Naive thymus-derived CD4-positive, alpha-beta T cell (primary cell): ENCODE measurements around the gene UGT2A2. TPM values are rescaled to one million over a fixed set of nuclear protein-coding genes. Genes with fewer than 3 reads are reported as not detected.

Experiments
- ATAC-seq: fragments of 150-1000 bp; cut with Tn5 transposase; 2 replicates; pipeline ENCODE4 v1.10.0; 2021; ENCODE audit warnings: mild to moderate bottlenecking, moderate library complexity
- CTCF ChIA-PET: fragments of 350-600 bp; sonication (Branson Sonifier 250); formaldehyde crosslinking; loops from one replicate; lab custom pipeline; 2021; ENCODE audit warnings: antibody characterized with exemption; lab: Charles Lee
- POLR2A ChIA-PET: fragments of 350-600 bp; sonication (Branson Sonifier 250); formaldehyde crosslinking; loops from one replicate; lab custom pipeline; 2021; ENCODE audit warnings: antibody characterized with exemption, inconsistent platforms; lab: Charles Lee
- DNase-seq, 9 donors: peaks; one replicate each; pipeline versions ENCODE4 v3.0.0 to v3.0.0-alpha.2; 2020 to 2022; ENCODE audit warnings: mixed read lengths in 1 of 9
- H3K27ac ChIP-seq: one replicate; pipeline ENCODE4 v1.7.0; 2013; ENCODE audit warnings: mild to moderate bottlenecking, low read depth, low read length, moderate library complexity
- H3K27me3 ChIP-seq, 2 donors: one replicate each; pipeline ENCODE4 v1.7.0; 2013; ENCODE audit warnings: low read length in 2 of 2, mild to moderate bottlenecking in 2 of 2, moderate library complexity in 2 of 2; ENCODE audit not compliant: control insufficient read depth in 2 of 2, insufficient read depth in 2 of 2
- H3K36me3 ChIP-seq, 3 experiments: 1 replicate in 2 of 3; 2 replicates in 1 of 3; pipeline ENCODE4 v1.7.0; 2013; ENCODE audit warnings: low read length in 3 of 3, mild to moderate bottlenecking in 3 of 3, moderate library complexity in 1 of 3; ENCODE audit not compliant: insufficient read depth in 3 of 3, control insufficient read depth in 2 of 3
- H3K4me1 ChIP-seq, 2 donors: one replicate each; pipeline ENCODE4 v1.7.0; 2013; ENCODE audit warnings: low read length in 2 of 2, mild to moderate bottlenecking in 2 of 2, moderate library complexity in 1 of 2; ENCODE audit not compliant: control insufficient read depth in 2 of 2, insufficient read depth in 2 of 2
- H3K4me3 ChIP-seq: 2 replicates; pipeline ENCODE4 v1.7.0; 2013; ENCODE audit warnings: mild to moderate bottlenecking, low read length
- H3K9me3 ChIP-seq, 3 experiments: 1 replicate in 2 of 3; 2 replicates in 1 of 3; pipeline ENCODE4 v1.7.0; 2013; ENCODE audit warnings: low read length in 3 of 3; ENCODE audit not compliant: control insufficient read depth in 2 of 3
- H3K27ac Mint-ChIP-seq, 9 donors: one replicate each; pipeline ENCODE4 v1.8.0; 2020 to 2022; ENCODE audit warnings: mixed read lengths in 9 of 9, mild to moderate bottlenecking in 8 of 9, moderate library complexity in 5 of 9, inconsistent platforms in 2 of 9
- H3K27me3 Mint-ChIP-seq, 5 donors: one replicate each; pipeline ENCODE4 v1.8.0; 2021 to 2022; ENCODE audit warnings: mixed read lengths in 5 of 5, mild to moderate bottlenecking in 1 of 5
- H3K36me3 Mint-ChIP-seq, 5 donors: one replicate each; pipeline ENCODE4 v1.8.0; 2020 to 2022; ENCODE audit warnings: mixed read lengths in 5 of 5, mild to moderate bottlenecking in 3 of 5, inconsistent platforms in 1 of 5
- H3K4me1 Mint-ChIP-seq, 7 donors: one replicate each; pipeline ENCODE4 v1.8.0; 2020 to 2022; ENCODE audit warnings: mixed read lengths in 7 of 7, mild to moderate bottlenecking in 3 of 7, inconsistent platforms in 1 of 7
- H3K4me3 Mint-ChIP-seq, 10 donors: one replicate each; pipeline ENCODE4 v1.8.0; 2020 to 2022; ENCODE audit warnings: mild to moderate bottlenecking in 10 of 10, mixed read lengths in 10 of 10, moderate library complexity in 6 of 10, inconsistent platforms in 2 of 10
- H3K9me3 Mint-ChIP-seq, 11 donors: one replicate each; pipeline ENCODE4 v1.8.0; 2020 to 2022; ENCODE audit warnings: mixed read lengths in 11 of 11, mild to moderate bottlenecking in 4 of 11, inconsistent platforms in 1 of 11, moderate library complexity in 1 of 11
- intact Hi-C, 2 donors: fragments of 100-400 bp; cut with micrococcal nuclease; formaldehyde crosslinking; loops; one replicate each; pipeline ENCODE4 v1.15.1; 2023
- polyA plus RNA-seq, 2 donors: library from polyadenylated mRNA; unstranded; fragments of 300-500 nt; fragmentation: Illumina TruSeq; gene quantifications; one replicate each; pipeline ENCODE4 v1.2.3, GENCODE V29; 2021
- total RNA-seq, 6 experiments: library from RNA in 5 of 6; stranded (reverse) in 5 of 6; gene quantifications; 1 replicate in 5 of 6; 2 replicates in 1 of 6; pipeline ENCODE4 v1.2.3 and lab custom pipeline; 2021 to 2026

The UGT2A2 gene
- total and polyA plus RNA-seq, 7 experiments from 2014 or later, result not detected

GRCh38 chr4:69656653-69657158 lies 17.3 kb upstream of the UGT2A2 start:
- intact Hi-C loops, result no loop called here
- Histone ChIP-seq H3K27ac (no peak overlapping the region), H3K27me3 (no peaks in the 10 kb centered on the region), H3K4me1 (peaks cover 0 to 13% of the 10 kb centered on the region in 2 donors), H3K4me3 (no peak overlapping the region), H3K36me3 (no peaks in the 10 kb centered on the region), H3K9me3 (no peaks in the 10 kb centered on the region)
- Mint-ChIP-seq H3K27ac (no peak overlapping the region), H3K4me1 (peaks cover 0 to 33% (median 19%) of the 10 kb centered on the region in 7 donors), H3K4me3 (no peak overlapping the region), H3K36me3 (peaks cover 0 to 6% (median 3%) of the 10 kb centered on the region in 5 donors), H3K27me3 (no peaks in the 10 kb centered on the region), H3K9me3 (peaks cover 0 to 7% (median 1%) of the 10 kb centered on the region in 11 donors)
- CTCF ChIA-PET, result no interaction called here
- POLR2A ChIA-PET, result no interaction called here
- no peak for DNase-seq
- ATAC-seq, result no peak

DNA sequence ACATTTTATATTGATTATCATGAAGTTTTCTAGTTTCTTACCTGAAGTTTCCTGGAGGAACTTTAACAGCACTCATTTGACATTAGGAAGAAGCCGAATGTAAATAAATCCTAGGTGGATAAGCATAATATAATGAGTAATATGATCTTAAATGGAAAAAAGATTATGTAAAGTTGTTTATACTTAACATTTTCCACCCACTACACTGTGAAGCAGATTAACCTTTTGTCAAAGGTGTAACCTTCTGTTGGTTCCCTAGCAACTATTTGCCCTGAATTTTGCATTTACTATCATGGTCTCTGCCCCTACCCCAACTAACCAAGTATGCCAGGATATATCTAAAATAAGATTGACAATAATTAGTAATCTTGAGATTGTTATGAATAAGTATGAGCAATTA lies 13.7 kb upstream of the UGT2A2 start, which contains the start of gene UGT2A1:
Gene UGT2A1, minus strand, starts transcription at position 101 of the 400 bp plus-strand sequence. CDS start 5,603 bp downstream, outside the sequence.
- Mint-ChIP-seq H3K36me3 (no peaks in the 10 kb centered on the region), H3K27ac (no peak within 1 kb of the TSS), H3K9me3 (peaks cover 0 to 1% (median 0%) of the 10 kb centered on the region in 11 donors), H3K27me3 (no peaks in the 10 kb centered on the region), H3K4me3 (no peak within 1 kb of the TSS), H3K4me1 (no peaks in the 10 kb centered on the region)
- ChIA-PET POLR2A (no interaction called here), CTCF (no interaction called here)
- no peak for DNase-seq
- no peak for ATAC-seq
- Histone ChIP-seq H3K36me3 (no peaks in the 10 kb centered on the region), H3K27ac (no peak within 1 kb of the TSS), H3K4me1 (no peaks in the 10 kb centered on the region), H3K9me3 (no peaks in the 10 kb centered on the region), H3K27me3 (no peaks in the 10 kb centered on the region), H3K4me3 (no peak within 1 kb of the TSS)
- intact Hi-C loops, result no loop called here

DNA sequence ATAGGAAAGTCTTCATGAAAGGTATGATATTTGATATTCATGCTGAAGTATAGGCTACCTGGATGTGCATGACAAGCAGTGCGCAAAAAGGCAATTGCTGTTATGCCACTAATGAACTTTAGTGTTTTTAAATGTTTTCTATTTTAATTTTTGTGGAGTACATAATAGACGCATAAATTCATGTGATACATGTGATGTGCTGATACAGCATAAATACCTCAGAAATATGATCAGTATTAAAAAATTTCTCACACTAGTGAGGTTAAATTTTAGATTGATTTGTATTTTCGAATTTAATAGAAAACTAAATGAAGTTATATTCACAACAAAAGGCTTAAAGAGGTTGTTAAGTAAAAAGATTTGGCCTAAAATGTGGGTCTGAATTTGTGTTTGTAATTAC lies 11.4 kb upstream of the UGT2A2 start:
- CTCF ChIA-PET, result interaction anchor here (0.6 kb wide), 1 partner anchor 37 kb away, joined by 4 read pairs; no protein-coding TSS in a partner anchor
- POLR2A ChIA-PET, result no interaction called here
- Histone ChIP-seq H3K4me1 (no peaks in the 10 kb centered on the region), H3K9me3 (no peaks in the 10 kb centered on the region), H3K4me3 (no peak overlapping the region), H3K27me3 (no peaks in the 10 kb centered on the region), H3K27ac (no peak overlapping the region), H3K36me3 (no peaks in the 10 kb centered on the region)
- ATAC-seq, result no peak
- no peaks in the 10 kb centered on the region for H3K27me3 Mint-ChIP-seq
- intact Hi-C loops, result no loop called here
- no peaks in the 10 kb centered on the region for H3K36me3 Mint-ChIP-seq
- H3K9me3 Mint-ChIP-seq, result no peaks in the 10 kb centered on the region
- DNase-seq, result no peak
- no peak overlapping the region for H3K4me3 Mint-ChIP-seq
- H3K4me1 Mint-ChIP-seq, result no peaks in the 10 kb centered on the region
- no peak overlapping the region for H3K27ac Mint-ChIP-seq

- no peaks in the 10 kb centered on the region for H3K9me3 Mint-ChIP-seq
- H3K4me1 Mint-ChIP-seq, result no peaks in the 10 kb centered on the region
- DNase-seq (no peak), ATAC-seq (no peak)
- H3K27ac ChIP-seq, result no peak overlapping the region
- H3K4me3 ChIP-seq, result no peak overlapping the region
- ChIA-PET CTCF (no interaction called here), POLR2A (no interaction called here)
- intact Hi-C loops, result no loop called here
- H3K27ac Mint-ChIP-seq, result no peak overlapping the region
- H3K27me3 ChIP-seq, result no peaks in the 10 kb centered on the region
- H3K36me3 Mint-ChIP-seq, result no peaks in the 10 kb centered on the region
- no peaks in the 10 kb centered on the region for H3K27me3 Mint-ChIP-seq
- no peak overlapping the region for H3K4me3 Mint-ChIP-seq
- no peaks in the 10 kb centered on the region for H3K4me1 ChIP-seq
- H3K9me3 ChIP-seq, result no peaks in the 10 kb centered on the region
- no peaks in the 10 kb centered on the region for H3K36me3 ChIP-seq
Observed at GRCh38 chr4:69649629-69650028, 10.2 kb upstream of the UGT2A2 start.

DNA sequence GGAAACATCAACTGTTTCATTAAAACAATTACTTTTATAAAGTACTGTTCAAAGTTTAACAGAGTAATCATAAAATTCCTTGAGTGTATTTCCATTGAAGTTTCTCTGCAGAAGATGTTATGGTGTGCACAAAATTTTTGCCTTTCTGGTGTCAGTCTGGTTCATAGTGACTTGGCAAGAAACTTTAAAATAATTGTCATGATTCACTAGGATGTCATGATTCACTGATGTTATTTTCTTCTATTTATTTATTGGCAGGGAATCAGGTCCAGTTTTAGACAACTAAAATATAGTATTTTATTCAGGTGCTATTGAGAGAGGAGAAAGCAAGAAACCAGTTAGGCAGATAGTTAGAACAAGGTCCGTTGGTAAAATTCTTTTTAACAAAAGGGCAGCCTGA lies 9.8 kb upstream of the UGT2A2 start:
- H3K36me3 Mint-ChIP-seq, result no peaks in the 10 kb centered on the region
- no peak overlapping the region for H3K27ac Mint-ChIP-seq
- H3K4me1 Mint-ChIP-seq, result no peaks in the 10 kb centered on the region
- no peak for ATAC-seq
- H3K4me1 ChIP-seq, result no peaks in the 10 kb centered on the region
- H3K27me3 ChIP-seq, result no peaks in the 10 kb centered on the region
- H3K4me3 ChIP-seq, result no peak overlapping the region
- no peak overlapping the region for H3K27ac ChIP-seq
- no peak overlapping the region for H3K4me3 Mint-ChIP-seq
- no peaks in the 10 kb centered on the region for H3K27me3 Mint-ChIP-seq
- POLR2A ChIA-PET, result no interaction called here
- no peaks in the 10 kb centered on the region for H3K9me3 ChIP-seq
- CTCF ChIA-PET, result no interaction called here
- no peak for DNase-seq
- H3K9me3 Mint-ChIP-seq, result no peaks in the 10 kb centered on the region
- H3K36me3 ChIP-seq, result no peaks in the 10 kb centered on the region
- intact Hi-C loops, result no loop called here

DNA sequence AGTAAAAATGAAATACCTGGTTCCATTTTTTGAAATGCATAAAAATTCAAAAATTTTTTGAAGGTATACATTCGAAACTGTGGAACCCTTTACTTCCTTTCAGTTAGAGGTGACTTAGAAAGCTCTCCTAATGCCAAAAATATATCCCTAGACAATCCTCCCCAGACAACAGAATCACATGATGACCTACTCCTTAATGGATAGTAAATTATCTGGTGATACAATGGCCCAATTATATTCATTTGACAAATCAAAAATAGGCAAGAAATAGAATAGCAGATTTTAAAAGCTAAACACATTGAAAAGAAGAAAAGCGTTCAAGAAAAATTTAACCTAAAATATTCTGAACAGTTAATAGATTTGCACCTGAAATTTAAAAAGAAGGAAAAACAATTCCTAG lies 3.5 kb upstream of the UGT2A2 start:
- H3K9me3 Mint-ChIP-seq, result no peaks in the 10 kb centered on the region
- no peaks in the 10 kb centered on the region for H3K4me1 ChIP-seq
- no peaks in the 10 kb centered on the region for H3K9me3 ChIP-seq
- H3K27ac ChIP-seq, result no peak overlapping the region
- H3K36me3 ChIP-seq, result no peaks in the 10 kb centered on the region
- intact Hi-C loops, result no loop called here
- H3K27ac Mint-ChIP-seq, result no peak overlapping the region
- no peaks in the 10 kb centered on the region for H3K27me3 ChIP-seq
- H3K4me3 ChIP-seq, result no peak overlapping the region
- ChIA-PET POLR2A (no interaction called here), CTCF (no interaction called here)
- H3K4me1 Mint-ChIP-seq, result no peaks in the 10 kb centered on the region
- ATAC-seq (no peak), DNase-seq (no peak)
- H3K4me3 Mint-ChIP-seq, result no peak overlapping the region
- H3K27me3 Mint-ChIP-seq, result no peaks in the 10 kb centered on the region
- H3K36me3 Mint-ChIP-seq, result no peaks in the 10 kb centered on the region

DNA sequence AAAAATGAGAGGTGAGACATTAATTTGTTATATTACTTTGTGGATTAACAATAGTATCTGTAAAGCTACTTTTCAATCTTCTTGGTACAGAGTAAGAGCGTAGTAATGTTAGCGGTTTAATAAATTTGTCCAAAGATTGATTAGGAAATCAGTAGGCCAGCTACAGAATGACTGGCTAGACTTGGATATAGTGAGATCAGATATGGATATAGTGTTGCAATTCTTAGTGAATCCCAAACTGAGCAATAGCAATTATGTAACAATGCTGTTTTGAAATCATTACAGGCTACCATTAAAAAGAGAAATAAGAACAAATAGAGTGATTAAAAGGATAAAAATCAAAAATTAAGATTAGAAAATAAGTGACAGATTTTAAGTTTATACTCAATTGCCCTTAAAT lies 847 bp upstream of the UGT2A2 start:
- H3K4me1 Mint-ChIP-seq, result no peaks in the 10 kb centered on the region
- intact Hi-C loops, result no loop called here
- POLR2A ChIA-PET, result no interaction called here
- no peak overlapping the region for H3K4me3 ChIP-seq
- no peaks in the 10 kb centered on the region for H3K4me1 ChIP-seq
- CTCF ChIA-PET, result no interaction called here
- no peaks in the 10 kb centered on the region for H3K27me3 Mint-ChIP-seq
- ATAC-seq (no peak), DNase-seq (no peak)
- H3K9me3 Mint-ChIP-seq, result no peaks in the 10 kb centered on the region
- no peak overlapping the region for H3K27ac ChIP-seq
- H3K27ac Mint-ChIP-seq, result no peak overlapping the region
- H3K27me3 ChIP-seq, result no peaks in the 10 kb centered on the region
- H3K9me3 ChIP-seq, result no peaks in the 10 kb centered on the region
- H3K4me3 Mint-ChIP-seq, result no peak overlapping the region
- no peaks in the 10 kb centered on the region for H3K36me3 Mint-ChIP-seq
- H3K36me3 ChIP-seq, result no peaks in the 10 kb centered on the region
